A549 (cell line): ENCODE data around the gene DNAJC7. TPM values are rescaled to one million over a fixed set of nuclear protein-coding genes. Genes with fewer than 3 reads are reported as not detected.

Source experiments
- CEBPB ChIP-seq, 2 experiments: fragments of >200 bp in 1 of 2; sonication (Bioruptor Twin) in 1 of 2; formaldehyde crosslinking in 1 of 2; IDR thresholded peaks; 2 replicates each; pipeline ENCODE4 v1.6.1; 2012 to 2016
- CHD2 ChIP-seq: fragments of 150-350 bp; IDR thresholded peaks from 2 replicates; pipeline ENCODE4 v1.6.1; 2014; ENCODE audit warnings: low read length; ENCODE audit not compliant: partially characterized antibody
- CHD4 ChIP-seq: fragments of 200-600 bp; sonication (generic); IDR thresholded peaks from 2 replicates; pipeline ENCODE4 v1.6.1; 2016; ENCODE audit warnings: antibody characterized with exemption, mild to moderate bottlenecking, borderline replicate concordance
- CTCF ChIP-seq: fragments of >200 bp; sonication (Bioruptor Twin); formaldehyde crosslinking; IDR thresholded peaks from 3 replicates; pipeline ENCODE4 v1.5.1; 2016
- EHF ChIP-seq: fragments of 250-450 bp; sonication (Bioruptor Pico); IDR thresholded peaks from 2 replicates; pipeline ENCODE4 v1.5.0; 2020; ENCODE audit warnings: mild to moderate bottlenecking
- ELK1 ChIP-seq: fragments of 150-350 bp; IDR thresholded peaks from 2 replicates; pipeline ENCODE4 v1.6.1; 2014; ENCODE audit warnings: low read depth, mild to moderate bottlenecking, low read length
- HDAC2 ChIP-seq: fragments of 200-600 bp; sonication (generic); IDR thresholded peaks from 2 replicates; pipeline ENCODE4 v1.6.1; 2016
- HMGXB4 ChIP-seq: fragments of 250-450 bp; sonication (Bioruptor Pico); IDR thresholded peaks from 2 replicates; pipeline ENCODE4 v1.5.0; 2021; ENCODE audit warnings: mild to moderate bottlenecking, moderate library complexity, borderline replicate concordance
- HOXB5 ChIP-seq: fragments of 250-450 bp; sonication (Bioruptor Pico); IDR thresholded peaks from 2 replicates; pipeline ENCODE4 v1.5.0; 2020; ENCODE audit warnings: mild to moderate bottlenecking, moderate library complexity
- JUNB ChIP-seq: fragments of >200 bp; sonication (Bioruptor Twin); formaldehyde crosslinking; IDR thresholded peaks from 2 replicates; pipeline ENCODE4 v1.6.1; 2016
- MYC ChIP-seq: IDR thresholded peaks from 2 replicates; pipeline ENCODE4 v1.6.1; 2012; ENCODE audit warnings: mild to moderate bottlenecking, inconsistent platforms, low read length, improper control_type of control experiment, borderline replicate concordance
- NR3C1 ChIP-seq: fragments of >200 bp; sonication (Bioruptor Twin); formaldehyde crosslinking; IDR thresholded peaks from 3 replicates; pipeline ENCODE4 v1.6.1; 2017
- PHF8 ChIP-seq: fragments of 200-600 bp; sonication (generic); IDR thresholded peaks from 2 replicates; pipeline ENCODE4 v1.6.1; 2016; ENCODE audit warnings: low read depth, mild to moderate bottlenecking, antibody characterized with exemption, moderate library complexity, borderline replicate concordance
- POLR2A ChIP-seq: IDR thresholded peaks from 2 replicates; pipeline ENCODE4 v1.6.1; 2012; ENCODE audit warnings: mild to moderate bottlenecking, low read length
- RCOR1 ChIP-seq: fragments of 150-350 bp; IDR thresholded peaks from 2 replicates; pipeline ENCODE4 v1.6.1; 2014; ENCODE audit warnings: antibody characterized with exemption, low read length, low read depth
- REST ChIP-seq: fragments of 200-600 bp; sonication (generic); IDR thresholded peaks from 2 replicates; pipeline ENCODE4 v1.6.1; 2016; ENCODE audit warnings: antibody characterized with exemption, mild to moderate bottlenecking, moderate library complexity
- SREBF2 ChIP-seq: fragments of 450-650 bp; IDR thresholded peaks from 2 replicates; pipeline ENCODE4 v1.6.1; 2014; ENCODE audit warnings: mild to moderate bottlenecking, moderate library complexity
- TFCP2L1 ChIP-seq: fragments of 250-450 bp; sonication (Bioruptor Pico); IDR thresholded peaks from 2 replicates; pipeline ENCODE4 v1.5.0; 2021; ENCODE audit warnings: mild to moderate bottlenecking
- TP53 ChIP-seq: fragments of 250-450 bp; sonication (Bioruptor Pico); IDR thresholded peaks from 2 replicates; pipeline ENCODE4 v1.5.0; 2021; ENCODE audit warnings: mild to moderate bottlenecking, moderate library complexity
- USF2 ChIP-seq: fragments of 450-650 bp; IDR thresholded peaks from 2 replicates; pipeline ENCODE4 v1.6.1; 2014; ENCODE audit warnings: antibody characterized with exemption
- ZC3H11A ChIP-seq: fragments of 450-650 bp; IDR thresholded peaks from 2 replicates; pipeline ENCODE4 v1.6.1; 2014; ENCODE audit warnings: antibody characterized with exemption, mild to moderate bottlenecking
- ZFP36 ChIP-seq: fragments of 450-650 bp; IDR thresholded peaks from 2 replicates; pipeline ENCODE4 v1.6.1; 2014; ENCODE audit warnings: borderline replicate concordance; ENCODE audit not compliant: partially characterized antibody
- ZSCAN20 ChIP-seq: fragments of 250-450 bp; sonication (Bioruptor Pico); IDR thresholded peaks from 2 replicates; pipeline ENCODE4 v1.8.0; 2022; ENCODE audit warnings: mild to moderate bottlenecking, moderate library complexity
- polyA plus RNA-seq, 4 experiments: library from polyadenylated mRNA; depleted of rRNA in 3 of 4; stranded (reverse); fragments of >200 nt; fragmentation: RNase III in 1 of 4; extraction: RNeasy Plus Mini Kit Qiagen cat#74134 plus additional on column Dnase treatment in 1 of 4; gene quantifications; 2 replicates in 3 of 4; 3 replicates in 1 of 4; pipeline ENCODE4 v1.2.3, GENCODE V29; 2011 to 2017

The DNAJC7 gene
- polyA plus RNA-seq, 2 of the 4 experiments (the other 2 are of a cell fraction), result 95.3 to 148 TPM

GRCh38 chr17:42016941-42017865 is at the start of gene DNAJC7 (continued):
- TF ChIP-seq REST (no peak), TFCP2L1 (CRISPR knock-in tag) (0 out of 2 replicates have a peak, but pooled peaks have one; percentile 19), SREBF2 (no peak), JUNB (no peak), ELK1 (peak; percentile 82), POLR2A (peak; percentile 83), RCOR1 (no peak), PHF8 (peak; percentile 96), NR3C1 (no peak), HMGXB4 (CRISPR knock-in tag) (peak; percentile 87), HDAC2 (no peak), CTCF (no peak; the same call in 2 of the 3 replicates), CHD4 (no peak), USF2 (peak; percentile 34; the same call in 1 of the 2 replicates), MYC (no peak), ZC3H11A (no peak), TP53 (0 out of 2 replicates have a peak, but pooled peaks have one; percentile 70), HOXB5 (CRISPR knock-in tag) (no peak), ZSCAN20 (CRISPR knock-in tag) (no peak), ZFP36 (no peak), CHD2 (no peak), CEBPB (IDR thresholded peaks at IDR 0.05) (peak in 1 of 2 experiments; percentile 26; a peak in 1 of 4 replicates), EHF (CRISPR knock-in tag) (no peak)
